A549 (cell line): Measurements from ENCODE around the gene PLCD1. TPM values are rescaled to one million over a fixed set of nuclear protein-coding genes. Genes with fewer than 3 reads are reported as not detected.

Experiments
- ATAC-seq, 2 experiments: fragments of 200-7000 bp in 1 of 2; fragments of >200 bp in 1 of 2; cut with Nextera tagmentation in 1 of 2; cut with Tn5 transposase in 1 of 2; 3 replicates each; pipeline versions ENCODE4 v1.8.0 to v1.9.1; 2018 to 2020; ENCODE audit warnings: mild to moderate bottlenecking in 1 of 2, moderate library complexity in 1 of 2
- CTCF ChIA-PET: fragments of 300-600 bp; sonication (Branson Sonifier 250); formaldehyde crosslinking; extraction: SDS; loops from one replicate; lab custom pipeline; 2021; ENCODE audit warnings: antibody characterized with exemption, inconsistent platforms; lab: Yijun Ruan, JAX
- POLR2A ChIA-PET: fragments of 350-600 bp; formaldehyde crosslinking; extraction: SDS; loops from one replicate; lab custom pipeline; 2021; ENCODE audit warnings: antibody characterized with exemption, inconsistent platforms; lab: Yijun Ruan, JAX
- DNase-seq, 2 experiments: peaks; one replicate each; pipeline versions ENCODE4 v3.0.0 to v3.0.0-alpha.2; 2011 to 2016; ENCODE audit warnings: low read depth in 1 of 2, low spot score in 1 of 2
- FAIRE-seq: peaks from 2 replicates; lab custom pipeline; 2011; peaks lifted over from hg19 to GRCh38; lab: Jason Lieb, UNC
- H3K27ac ChIP-seq, 2 experiments: fragments of >200 bp; sonication (Bioruptor Twin); formaldehyde crosslinking; 3 replicates each; pipeline ENCODE4 v1.5.1; 2016 to 2017
- H3K4me1 ChIP-seq: fragments of >200 bp; sonication (Bioruptor Twin); formaldehyde crosslinking; 3 replicates; pipeline ENCODE4 v1.6.1; 2016
- H3K4me2 ChIP-seq: fragments of >200 bp; sonication (Bioruptor Twin); formaldehyde crosslinking; 3 replicates; pipeline ENCODE4 v1.6.1; 2016
- H3K4me3 ChIP-seq: fragments of >200 bp; sonication (Bioruptor Twin); formaldehyde crosslinking; 3 replicates; pipeline ENCODE4 v1.5.1; 2016
- H3K9me3 ChIP-seq: fragments of >200 bp; sonication (Bioruptor Twin); formaldehyde crosslinking; 3 replicates; pipeline ENCODE4 v1.6.1; 2016
- BHLHE40 ChIP-seq: IDR thresholded peaks from 2 replicates; pipeline ENCODE4 v1.6.1; 2012; ENCODE audit warnings: low read depth, low read length, inconsistent platforms
- CBX8 ChIP-seq: fragments of 200-600 bp; sonication (generic); IDR thresholded peaks from 2 replicates; pipeline ENCODE4 v1.6.1; 2016
- CHD2 ChIP-seq: fragments of 150-350 bp; IDR thresholded peaks from 2 replicates; pipeline ENCODE4 v1.6.1; 2014; ENCODE audit warnings: low read length; ENCODE audit not compliant: partially characterized antibody
- CHD4 ChIP-seq: fragments of 200-600 bp; sonication (generic); IDR thresholded peaks from 2 replicates; pipeline ENCODE4 v1.6.1; 2016; ENCODE audit warnings: antibody characterized with exemption, mild to moderate bottlenecking, borderline replicate concordance
- CTCF ChIP-seq: fragments of >200 bp; sonication (Bioruptor Twin); formaldehyde crosslinking; IDR thresholded peaks from 3 replicates; pipeline ENCODE4 v1.5.1; 2016
- EHMT2 ChIP-seq: fragments of 200-600 bp; sonication (generic); IDR thresholded peaks from 2 replicates; pipeline ENCODE4 v1.6.1; 2016; ENCODE audit warnings: antibody characterized with exemption, low read depth, mild to moderate bottlenecking, moderate library complexity
- ELK1 ChIP-seq: fragments of 150-350 bp; IDR thresholded peaks from 2 replicates; pipeline ENCODE4 v1.6.1; 2014; ENCODE audit warnings: low read depth, mild to moderate bottlenecking, low read length
- EP300 ChIP-seq, 2 experiments: fragments of >200 bp; sonication (Bioruptor Twin); formaldehyde crosslinking; IDR thresholded peaks; 2 replicates in 1 of 2; 3 replicates in 1 of 2; pipeline ENCODE4 v1.6.1; 2016 to 2017
- ESRRA ChIP-seq: fragments of 150-350 bp; IDR thresholded peaks from 2 replicates; pipeline ENCODE4 v1.6.1; 2014; ENCODE audit warnings: mild to moderate bottlenecking, low read length, borderline replicate concordance
- FOXS1 ChIP-seq: fragments of 250-450 bp; sonication (Bioruptor Pico); IDR thresholded peaks from 2 replicates; pipeline ENCODE4 v1.5.0; 2020; ENCODE audit warnings: mild to moderate bottlenecking, moderate library complexity
- GATA3 ChIP-seq: IDR thresholded peaks from 2 replicates; pipeline ENCODE4 v1.6.1; 2012; ENCODE audit warnings: borderline replicate concordance
- HDAC2 ChIP-seq: fragments of 200-600 bp; sonication (generic); IDR thresholded peaks from 2 replicates; pipeline ENCODE4 v1.6.1; 2016
- HEYL ChIP-seq: fragments of 250-450 bp; sonication (Bioruptor Pico); IDR thresholded peaks from 2 replicates; pipeline ENCODE4 v1.8.0; 2021; ENCODE audit warnings: mild to moderate bottlenecking, moderate library complexity
- HOXA7 ChIP-seq: fragments of 250-450 bp; sonication (Bioruptor Pico); IDR thresholded peaks from 2 replicates; pipeline ENCODE4 v1.5.0; 2020; ENCODE audit warnings: mild to moderate bottlenecking, moderate library complexity
- HOXB13 ChIP-seq: fragments of 250-450 bp; sonication (Bioruptor Pico); IDR thresholded peaks from 2 replicates; pipeline ENCODE4 v1.5.0; 2020; ENCODE audit warnings: low read depth, mild to moderate bottlenecking, moderate library complexity
- HOXB5 ChIP-seq: fragments of 250-450 bp; sonication (Bioruptor Pico); IDR thresholded peaks from 2 replicates; pipeline ENCODE4 v1.5.0; 2020; ENCODE audit warnings: mild to moderate bottlenecking, moderate library complexity
- JUN ChIP-seq, 2 experiments: fragments of >200 bp; sonication (Bioruptor Twin); formaldehyde crosslinking; IDR thresholded peaks; 2 replicates in 1 of 2; 3 replicates in 1 of 2; pipeline ENCODE4 v1.6.1; 2016 to 2017
- JUNB ChIP-seq: fragments of >200 bp; sonication (Bioruptor Twin); formaldehyde crosslinking; IDR thresholded peaks from 2 replicates; pipeline ENCODE4 v1.6.1; 2016
- KDM1A ChIP-seq: fragments of 200-600 bp; sonication (generic); IDR thresholded peaks from 2 replicates; pipeline ENCODE4 v1.6.1; 2016; ENCODE audit warnings: low read depth, mild to moderate bottlenecking
- MYC ChIP-seq: IDR thresholded peaks from 2 replicates; pipeline ENCODE4 v1.6.1; 2012; ENCODE audit warnings: mild to moderate bottlenecking, inconsistent platforms, low read length, improper control_type of control experiment, borderline replicate concordance
- PHF8 ChIP-seq: fragments of 200-600 bp; sonication (generic); IDR thresholded peaks from 2 replicates; pipeline ENCODE4 v1.6.1; 2016; ENCODE audit warnings: low read depth, mild to moderate bottlenecking, antibody characterized with exemption, moderate library complexity, borderline replicate concordance
- POLR2A ChIP-seq: IDR thresholded peaks from 2 replicates; pipeline ENCODE4 v1.6.1; 2012; ENCODE audit warnings: mild to moderate bottlenecking, low read length
- POLR2AphosphoS2 ChIP-seq: conservative IDR thresholded peaks from 2 replicates; pipeline ENCODE4 v1.6.1; 2012; ENCODE audit warnings: low read length, improper control_type of control experiment, inconsistent platforms
- RCOR1 ChIP-seq: fragments of 150-350 bp; IDR thresholded peaks from 2 replicates; pipeline ENCODE4 v1.6.1; 2014; ENCODE audit warnings: antibody characterized with exemption, low read length, low read depth
- REST ChIP-seq: fragments of 200-600 bp; sonication (generic); IDR thresholded peaks from 2 replicates; pipeline ENCODE4 v1.6.1; 2016; ENCODE audit warnings: antibody characterized with exemption, mild to moderate bottlenecking, moderate library complexity
- RNF2 ChIP-seq: fragments of 200-600 bp; sonication (generic); IDR thresholded peaks from 2 replicates; pipeline ENCODE4 v1.6.1; 2016; ENCODE audit warnings: low read depth, mild to moderate bottlenecking, antibody characterized with exemption, moderate library complexity, borderline replicate concordance
- SMC3 ChIP-seq: fragments of >200 bp; sonication (Bioruptor Twin); formaldehyde crosslinking; IDR thresholded peaks from 3 replicates; pipeline ENCODE4 v1.6.1; 2018; ENCODE audit warnings: inconsistent platforms
- TP53 ChIP-seq: fragments of 250-450 bp; sonication (Bioruptor Pico); IDR thresholded peaks from 2 replicates; pipeline ENCODE4 v1.5.0; 2021; ENCODE audit warnings: mild to moderate bottlenecking, moderate library complexity
- ZFP36 ChIP-seq: fragments of 450-650 bp; IDR thresholded peaks from 2 replicates; pipeline ENCODE4 v1.6.1; 2014; ENCODE audit warnings: borderline replicate concordance; ENCODE audit not compliant: partially characterized antibody
- ZSCAN20 ChIP-seq: fragments of 250-450 bp; sonication (Bioruptor Pico); IDR thresholded peaks from 2 replicates; pipeline ENCODE4 v1.8.0; 2022; ENCODE audit warnings: mild to moderate bottlenecking, moderate library complexity
- WGBS: methylation state at CpG from one replicate; pipeline ENCODE4 v1.1.6; 2017; ENCODE audit errors: missing lambda C conversion rate; 5-methylcytosine and 5-hydroxymethylcytosine counted together
- polyA plus RNA-seq, 4 experiments: library from polyadenylated mRNA; depleted of rRNA in 3 of 4; stranded (reverse); fragments of >200 nt; fragmentation: RNase III in 1 of 4; extraction: RNeasy Plus Mini Kit Qiagen cat#74134 plus additional on column Dnase treatment in 1 of 4; gene quantifications; 2 replicates in 3 of 4; 3 replicates in 1 of 4; pipeline ENCODE4 v1.2.3, GENCODE V29; 2011 to 2017
- TF ChIP-seq, protein P1 (sequence below): fragments of 450-650 bp; IDR thresholded peaks from 2 replicates; pipeline ENCODE4 v1.6.1; 2014; ENCODE audit warnings: antibody characterized with exemption
- TF ChIP-seq, protein P2 (sequence below): fragments of 250-450 bp; sonication (Bioruptor Pico); IDR thresholded peaks from 2 replicates; pipeline ENCODE4 v1.5.0; 2021; ENCODE audit warnings: mild to moderate bottlenecking, moderate library complexity, borderline replicate concordance
- TF ChIP-seq, protein P3 (sequence below): fragments of >200 bp; sonication (Bioruptor Twin); formaldehyde crosslinking; IDR thresholded peaks from 2 replicates; pipeline ENCODE4 v1.6.1; 2016

Gene PLCD1
- polyA plus RNA-seq, 2 of the 4 experiments (the other 2 are of a cell fraction) = 3.9 to 4.8 TPM

DNA sequence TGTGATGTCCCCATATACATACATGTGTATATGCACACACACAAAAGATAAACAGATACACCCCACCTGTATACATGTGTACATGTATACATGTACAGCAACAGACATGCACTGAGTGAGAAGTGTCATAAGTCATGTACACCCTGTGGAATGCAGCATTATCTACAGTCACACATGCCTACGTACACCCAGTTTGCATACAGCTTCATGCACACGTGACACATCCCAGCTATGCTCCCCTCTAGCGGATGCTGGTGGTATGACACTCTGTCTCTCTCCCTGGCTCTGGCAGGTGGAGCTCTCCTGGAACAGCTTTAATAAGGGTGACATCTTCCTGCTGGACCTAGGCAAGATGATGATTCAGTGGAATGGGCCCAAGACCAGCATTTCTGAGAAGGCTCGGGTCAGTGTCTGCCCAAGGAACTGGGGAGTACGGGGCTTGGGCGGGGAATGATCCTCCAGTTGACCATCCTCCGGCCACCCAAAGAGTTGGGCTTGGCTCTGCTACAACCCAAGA is 32.6 kb downstream of the PLCD1 start:
- H3K4me3 ChIP-seq = no peak overlapping the region
- peak; percentile 86 to 90 for DNase-seq
- peaks cover 11% of the 10 kb centered on the region for H3K4me1 ChIP-seq
- WGBS = 66% methylated on average over 4 of the region's 7 CpGs
- peak; percentile 44 to 78; a peak in 4 of 6 replicates for ATAC-seq
- peak; percentile 73 for FAIRE-seq
- H3K4me2 ChIP-seq = no peak overlapping the region
- no peaks in the 10 kb centered on the region for H3K9me3 ChIP-seq
- CTCF ChIA-PET = interaction anchor here (0.6 to 3.4 kb wide), 28 partner anchors 8 to 598 kb away, joined by 3 to 28 read pairs (median 4); partner anchors contain the start of gene XYLB
- POLR2A ChIA-PET = interaction anchor here (1.0 kb wide), 1 partner anchor 142 kb away, joined by 3 read pairs; no protein-coding TSS in a partner anchor
- H3K27ac ChIP-seq = no peak overlapping the region
- TF ChIP-seq JUNB = no peak
- no peak for TF ChIP-seq ELK1
- peak; percentile 29; the same call in 1 of the 2 replicates for TF ChIP-seq BHLHE40
- no peak for TF ChIP-seq MYC
- TF ChIP-seq POLR2AphosphoS2 = no peak
- no peak for TF ChIP-seq REST
- TF ChIP-seq, protein P1, sequence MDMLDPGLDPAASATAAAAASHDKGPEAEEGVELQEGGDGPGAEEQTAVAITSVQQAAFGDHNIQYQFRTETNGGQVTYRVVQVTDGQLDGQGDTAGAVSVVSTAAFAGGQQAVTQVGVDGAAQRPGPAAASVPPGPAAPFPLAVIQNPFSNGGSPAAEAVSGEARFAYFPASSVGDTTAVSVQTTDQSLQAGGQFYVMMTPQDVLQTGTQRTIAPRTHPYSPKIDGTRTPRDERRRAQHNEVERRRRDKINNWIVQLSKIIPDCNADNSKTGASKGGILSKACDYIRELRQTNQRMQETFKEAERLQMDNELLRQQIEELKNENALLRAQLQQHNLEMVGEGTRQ = peak; percentile 94
- TF ChIP-seq EHMT2 = no peak
- TF ChIP-seq HOXB5 = no peak
- TF ChIP-seq FOXS1 = no peak
- TF ChIP-seq, protein P2, sequence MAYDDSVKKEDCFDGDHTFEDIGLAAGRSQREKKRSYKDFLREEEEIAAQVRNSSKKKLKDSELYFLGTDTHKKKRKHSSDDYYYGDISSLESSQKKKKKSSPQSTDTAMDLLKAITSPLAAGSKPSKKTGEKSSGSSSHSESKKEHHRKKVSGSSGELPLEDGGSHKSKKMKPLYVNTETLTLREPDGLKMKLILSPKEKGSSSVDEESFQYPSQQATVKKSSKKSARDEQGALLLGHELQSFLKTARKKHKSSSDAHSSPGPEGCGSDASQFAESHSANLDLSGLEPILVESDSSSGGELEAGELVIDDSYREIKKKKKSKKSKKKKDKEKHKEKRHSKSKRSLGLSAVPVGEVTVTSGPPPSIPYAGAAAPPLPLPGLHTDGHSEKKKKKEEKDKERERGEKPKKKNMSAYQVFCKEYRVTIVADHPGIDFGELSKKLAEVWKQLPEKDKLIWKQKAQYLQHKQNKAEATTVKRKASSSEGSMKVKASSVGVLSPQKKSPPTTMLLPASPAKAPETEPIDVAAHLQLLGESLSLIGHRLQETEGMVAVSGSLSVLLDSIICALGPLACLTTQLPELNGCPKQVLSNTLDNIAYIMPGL (CRISPR knock-in tag) = no peak
- no peak for TF ChIP-seq HEYL (CRISPR knock-in tag)
- TF ChIP-seq HDAC2 = no peak
- TF ChIP-seq POLR2A = no peak
- no peak for TF ChIP-seq PHF8
- TF ChIP-seq CHD4 = no peak
- TF ChIP-seq ZFP36 = no peak
- no peak for TF ChIP-seq RCOR1
- no peak for TF ChIP-seq TP53
- TF ChIP-seq CTCF = peak; percentile 68
- peak; percentile 38; the same call in 1 of the 3 replicates for TF ChIP-seq SMC3
- TF ChIP-seq HOXB13 (CRISPR knock-in tag) = no peak
- no peak for TF ChIP-seq ESRRA
- TF ChIP-seq, protein P3, sequence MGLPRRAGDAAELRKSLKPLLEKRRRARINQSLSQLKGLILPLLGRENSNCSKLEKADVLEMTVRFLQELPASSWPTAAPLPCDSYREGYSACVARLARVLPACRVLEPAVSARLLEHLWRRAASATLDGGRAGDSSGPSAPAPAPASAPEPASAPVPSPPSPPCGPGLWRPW = no peak
- no peak for TF ChIP-seq JUN (IDR thresholded peaks at IDR 0.05)
- TF ChIP-seq RNF2 = no peak
- TF ChIP-seq CHD2 = no peak
- TF ChIP-seq GATA3 = no peak
- TF ChIP-seq HOXA7 (CRISPR knock-in tag) = no peak
- TF ChIP-seq ZSCAN20 (CRISPR knock-in tag) = no peak
- TF ChIP-seq CBX8 = no peak
- no peak for TF ChIP-seq EP300 (IDR thresholded peaks at IDR 0.05)
- TF ChIP-seq KDM1A = peak; percentile 97
